H1 (cell line): ENCODE results near the gene ACTL6A. TPM values are rescaled to one million over a fixed set of nuclear protein-coding genes. Genes with fewer than 3 reads are reported as not detected.

ENCODE experiments used
- CTCF ChIA-PET: fragments of 300-600 bp; sonication (Branson Sonifier 250); formaldehyde crosslinking; loops from one replicate; lab custom pipeline; 2021; ENCODE audit not compliant: partially characterized antibody; lab: Charles Lee
- POLR2A ChIA-PET: fragments of 300-600 bp; sonication (Branson Sonifier 250); formaldehyde crosslinking; loops from one replicate; lab custom pipeline; 2021; ENCODE audit warnings: inconsistent platforms; ENCODE audit not compliant: partially characterized antibody; lab: Charles Lee
- DNase-seq, 2 experiments: peaks; one replicate each; pipeline versions ENCODE4 v3.0.0 to v3.0.0-alpha.2; 2010 to 2022; ENCODE audit warnings: low spot score in 2 of 2, low read depth in 1 of 2, mixed read lengths in 1 of 2
- FAIRE-seq: peaks from 2 replicates; lab custom pipeline; 2011; peaks lifted over from hg19 to GRCh38; lab: Jason Lieb, UNC
- H2AFZ ChIP-seq: 2 replicates; pipeline ENCODE4 v1.8.1; 2012; ENCODE audit warnings: low read length, inconsistent platforms
- H2AK5ac ChIP-seq: 2 replicates; pipeline ENCODE4 v1.6.1; 2013; ENCODE audit warnings: low read depth, low read length
- H2BK120ac ChIP-seq: replicated peaks from 2 replicates; pipeline ENCODE3; 2013; ENCODE audit warnings: low read depth, low read length, inconsistent platforms
- H2BK12ac ChIP-seq: 2 replicates; pipeline ENCODE4 v1.6.1; 2013; ENCODE audit warnings: low read depth, low read length
- H2BK15ac ChIP-seq: 2 replicates; pipeline ENCODE4 v1.6.1; 2013; ENCODE audit warnings: low read length
- H2BK20ac ChIP-seq: 2 replicates; pipeline ENCODE4 v1.6.1; 2013; ENCODE audit warnings: low read length
- H2BK5ac ChIP-seq: 2 replicates; pipeline ENCODE4 v1.6.1; 2013; ENCODE audit warnings: low read depth, low read length
- H3K14ac ChIP-seq: 2 replicates; pipeline ENCODE4 v1.6.1; 2013; ENCODE audit warnings: inconsistent platforms; ENCODE audit not compliant: insufficient read length
- H3K18ac ChIP-seq: 2 replicates; pipeline ENCODE4 v1.6.1; 2013; ENCODE audit warnings: low read length; ENCODE audit errors: extremely low read depth
- H3K23ac ChIP-seq: 2 replicates; pipeline ENCODE4 v1.6.1; 2013; ENCODE audit warnings: inconsistent platforms; ENCODE audit not compliant: insufficient read length
- H3K23me2 ChIP-seq: 2 replicates; pipeline ENCODE4 v1.6.1; 2013; ENCODE audit warnings: low read depth, low read length
- H3K27ac ChIP-seq: 2 replicates; pipeline ENCODE4 v1.6.1; 2011; ENCODE audit warnings: low read depth, low read length, inconsistent platforms
- H3K27me3 ChIP-seq, 4 experiments: replicated peaks in 1 of 4; 1 replicate in 1 of 4; 2 replicates in 3 of 4; pipeline versions ENCODE4 v1.6.1 to v1.8.1; 2011 to 2013; ENCODE audit warnings: low read length in 3 of 4, mild to moderate bottlenecking in 3 of 4, inconsistent platforms in 2 of 4, mixed read lengths in 2 of 4, moderate library complexity in 1 of 4; ENCODE audit not compliant: control insufficient read depth in 3 of 4, insufficient read depth in 3 of 4; ENCODE audit errors: extremely low read depth in 1 of 4
- H3K36me3 ChIP-seq, 4 experiments: 2 replicates each; pipeline versions ENCODE4 v1.6.1 to v1.8.1; 2011 to 2013; ENCODE audit warnings: mild to moderate bottlenecking in 4 of 4, low read length in 3 of 4, moderate library complexity in 2 of 4, control low read depth in 1 of 4, inconsistent platforms in 1 of 4; ENCODE audit not compliant: insufficient read depth in 4 of 4, control insufficient read depth in 2 of 4
- H3K4ac ChIP-seq: replicated peaks from 2 replicates; pipeline ENCODE3; 2013; ENCODE audit warnings: low read length, low read depth, mixed read lengths, inconsistent platforms; ENCODE audit not compliant: insufficient read length
- H3K4me1 ChIP-seq, 4 experiments: replicated peaks in 1 of 4; 1 replicate in 1 of 4; 2 replicates in 3 of 4; pipeline versions ENCODE4 v1.6.1 to v1.8.1; 2011 to 2013; ENCODE audit warnings: low read length in 3 of 4, inconsistent platforms in 2 of 4, mixed read lengths in 1 of 4; ENCODE audit not compliant: insufficient read depth in 4 of 4, control insufficient read depth in 3 of 4
- H3K4me2 ChIP-seq, 2 experiments: 2 replicates each; pipeline versions ENCODE4 v1.6.1 to v1.8.1; 2011 to 2013; ENCODE audit warnings: low read depth in 2 of 2, low read length in 2 of 2, control low read depth in 1 of 2, inconsistent platforms in 1 of 2, mild to moderate bottlenecking in 1 of 2; ENCODE audit not compliant: insufficient read depth in 1 of 2
- H3K4me3 ChIP-seq, 4 experiments: fragments of 200-600, 300-600 bp in 1 of 4; sonication (generic), shearing (Covaris generic), sonication (Bioruptor Twin) in 1 of 4; 2 replicates each; pipeline versions ENCODE4 v1.5.1 to v1.8.1; 2011 to 2016; ENCODE audit warnings: low read length in 4 of 4, low read depth in 3 of 4, control low read depth in 2 of 4, inconsistent platforms in 2 of 4, mild to moderate bottlenecking in 2 of 4, mixed read lengths in 1 of 4, moderate library complexity in 1 of 4; ENCODE audit not compliant: insufficient read depth in 2 of 4; ENCODE audit errors: extremely low read depth in 1 of 4
- H3K56ac ChIP-seq: replicated peaks from 2 replicates; pipeline ENCODE3; 2013; ENCODE audit warnings: low read depth, mild to moderate bottlenecking, mixed read lengths, low read length, inconsistent platforms; ENCODE audit not compliant: insufficient read length
- H3K79me1 ChIP-seq: 2 replicates; pipeline ENCODE4 v1.6.1; 2013; ENCODE audit warnings: low read depth, low read length, control low read depth
- H3K79me2 ChIP-seq, 2 experiments: 2 replicates each; pipeline versions ENCODE4 v1.6.1 to v1.8.1; 2012 to 2013; ENCODE audit warnings: low read length in 2 of 2, mild to moderate bottlenecking in 2 of 2, inconsistent platforms in 1 of 2; ENCODE audit not compliant: insufficient read depth in 2 of 2, control insufficient read depth in 1 of 2
- H3K9ac ChIP-seq, 4 experiments: replicated peaks in 1 of 4; 1 replicate in 1 of 4; 2 replicates in 3 of 4; pipeline versions ENCODE4 v1.6.1 to v1.8.1; 2011 to 2013; ENCODE audit warnings: low read depth in 3 of 4, low read length in 3 of 4, control low read depth in 2 of 4, mild to moderate bottlenecking in 2 of 4, moderate library complexity in 2 of 4, inconsistent platforms in 1 of 4; ENCODE audit errors: extremely low read depth in 1 of 4
- H3K9me3 ChIP-seq, 2 experiments: 2 replicates each; pipeline versions ENCODE4 v1.6.1 to v1.8.1; 2012 to 2013; ENCODE audit warnings: mild to moderate bottlenecking in 2 of 2, moderate library complexity in 2 of 2, control low read depth in 1 of 2, inconsistent platforms in 1 of 2, low read depth in 1 of 2, low read length in 1 of 2, mixed read lengths in 1 of 2; ENCODE audit not compliant: insufficient read depth in 2 of 2
- H4K20me1 ChIP-seq, 2 experiments: replicated peaks in 1 of 2; 2 replicates each; pipeline versions ENCODE3 to v1.8.1; 2011 to 2013; ENCODE audit warnings: inconsistent platforms in 2 of 2, low read length in 2 of 2, mild to moderate bottlenecking in 1 of 2; ENCODE audit not compliant: insufficient read depth in 2 of 2, control insufficient read depth in 1 of 2
- H4K5ac ChIP-seq: 2 replicates; pipeline ENCODE4 v1.6.1; 2013; ENCODE audit warnings: low read length, low read depth, mixed read lengths, inconsistent platforms; ENCODE audit not compliant: insufficient read length
- H4K8ac ChIP-seq: 2 replicates; pipeline ENCODE4 v1.8.0; 2013; ENCODE audit warnings: mild to moderate bottlenecking, moderate library complexity, low read length, inconsistent platforms; ENCODE audit not compliant: insufficient read depth; ENCODE audit errors: extremely low read depth
- H4K91ac ChIP-seq: replicated peaks from 2 replicates; pipeline ENCODE3; 2013; ENCODE audit warnings: low read length, mixed read lengths, inconsistent platforms; ENCODE audit not compliant: insufficient read length
- BCL11A ChIP-seq, 2 experiments: IDR thresholded peaks; one replicate each; pipeline ENCODE4 v1.6.1; 2011; ENCODE audit warnings: low read depth in 2 of 2, low read length in 2 of 2, mild to moderate bottlenecking in 2 of 2
- FOSL1 ChIP-seq: IDR thresholded peaks from 2 replicates; pipeline ENCODE4 v1.6.1; 2011; ENCODE audit warnings: mild to moderate bottlenecking, low read depth, low read length, moderate library complexity; ENCODE audit not compliant: insufficient read depth
- KDM4A ChIP-seq: IDR thresholded peaks from one replicate; pipeline ENCODE4 v1.7.1; 2012; ENCODE audit warnings: low read depth, mild to moderate bottlenecking, moderate library complexity, low read length, inconsistent platforms; ENCODE audit not compliant: severe bottlenecking
- RNF2 ChIP-seq: fragments of 200-900, 300-1000 bp; sonication (generic); IDR thresholded peaks from 2 replicates; pipeline ENCODE4 v1.7.1; 2016; ENCODE audit warnings: borderline replicate concordance, low read depth, mild to moderate bottlenecking, antibody characterized with exemption, low read length; ENCODE audit not compliant: poor library complexity, severe bottlenecking; ENCODE audit errors: missing control alignments
- WGBS, 2 experiments: shearing (Covaris generic) in 1 of 2; methylation state at CpG; one replicate each; pipeline versions ENCODE4 v1.1.6 to v1.1.7; 2013 to 2015; ENCODE audit warnings: low lambda C conversion rate in 2 of 2, mixed read lengths in 2 of 2, inconsistent platforms in 1 of 2, low coverage in 1 of 2, missing lambda C conversion rate in 1 of 2; ENCODE audit not compliant: insufficient replicate concordance in 2 of 2, insufficient coverage in 1 of 2, insufficient read length in 1 of 2; ENCODE audit errors: extremely low coverage in 1 of 2, missing lambda C conversion rate in 1 of 2; 5-methylcytosine and 5-hydroxymethylcytosine counted together
- long read RNA-seq, 2 experiments: library from RNA in 1 of 2; library from capped mRNA in 1 of 2; stranded (forward); transcript quantifications; one replicate each; pipeline ENCODE4 v2.0.0, GENCODE V29; 2021; ENCODE audit warnings: inconsistent platforms in 1 of 2
- polyA minus RNA-seq, 3 experiments: library from RNA; depleted of rRNA, polyadenylated mRNA; stranded (reverse); fragments of >200 nt; gene quantifications; 1 replicate in 2 of 3; 2 replicates in 1 of 3; pipeline ENCODE4 v1.2.3, GENCODE V29; 2011
- polyA plus RNA-seq, 7 experiments: library from polyadenylated mRNA; depleted of rRNA in 3 of 7; stranded (reverse) in 5 of 7; unstranded in 2 of 7; fragments of >200 nt in 5 of 7; fragments of 200-250 nt in 2 of 7; gene quantifications; 1 replicate in 5 of 7; 2 replicates in 1 of 7; 4 replicates in 1 of 7; pipeline versions ENCODE4 v1.2.1 to v1.2.3, GENCODE V29; 2011 to 2013; ENCODE audit warnings: missing spikeins in 2 of 7, mixed read lengths in 2 of 7
- total RNA-seq: library from RNA; stranded (reverse); fragmentation: NEBNext Ultra II Directional; extraction: Animal tissue kit (Norgen Biotek cat#: 25700); gene quantifications from 2 replicates; pipeline ENCODE4 v1.2.1, GENCODE V29; 2021
- TF ChIP-seq, protein P1 (sequence below): IDR thresholded peaks from 2 replicates; pipeline ENCODE4 v1.6.1; 2012; ENCODE audit warnings: low read length, inconsistent platforms

The ACTL6A gene
- total RNA-seq (76.9 and 83.3 TPM in 2 replicates), polyA plus RNA-seq (2011; rRNA removed) (99.5 and 141 TPM in 2 replicates), polyA minus RNA-seq (2011; rRNA and poly(A)+ RNA removed) (48.6 and 71.2 TPM in 2 replicates)
- polyA plus RNA-seq (2011; cell fraction: cytosol; rRNA removed), result 151 TPM
- polyA plus RNA-seq (2011; cell fraction: nucleus; rRNA removed), result 28.3 TPM
- polyA plus RNA-seq (2012, experiment 1 of 2), result 77.3 to 85.3 TPM (median 83.5 TPM) in 4 replicates
- polyA plus RNA-seq (2012, experiment 2 of 2), result 9.7 TPM
- polyA plus RNA-seq (2013, experiment 1 of 2), result 52.9 TPM
- polyA plus RNA-seq (2013, experiment 2 of 2), result 50.2 TPM
- polyA minus RNA-seq (2011; cell fraction: cytosol; rRNA and poly(A)+ RNA removed), result 47.9 TPM
- 49.3 TPM for polyA minus RNA-seq (2011; cell fraction: nucleus; rRNA and poly(A)+ RNA removed)
- long read RNA-seq, experiment 1, transcript ACTL6A-202 (14 exons, 1,901 nt), result major isoform, 17 of 97 reads
- long read RNA-seq, experiment 1, partial matches to known transcripts, result 50 of 97 reads
- long read RNA-seq, experiment 1, other reads (novel, unspliced or antisense), result 27 of 97 reads
- long read RNA-seq, experiment 2, transcript ACTL6A-203 (14 exons, 1,750 nt), result minor isoform, 39 of 283 reads
- long read RNA-seq, experiment 2, transcript ACTL6A-202 (14 exons, 1,901 nt), result major isoform, 208 of 283 reads
- long read RNA-seq, experiment 2, partial matches to known transcripts, result 27 of 283 reads
- long read RNA-seq, experiment 2, other reads (novel, unspliced or antisense), result 9 of 283 reads

DNA sequence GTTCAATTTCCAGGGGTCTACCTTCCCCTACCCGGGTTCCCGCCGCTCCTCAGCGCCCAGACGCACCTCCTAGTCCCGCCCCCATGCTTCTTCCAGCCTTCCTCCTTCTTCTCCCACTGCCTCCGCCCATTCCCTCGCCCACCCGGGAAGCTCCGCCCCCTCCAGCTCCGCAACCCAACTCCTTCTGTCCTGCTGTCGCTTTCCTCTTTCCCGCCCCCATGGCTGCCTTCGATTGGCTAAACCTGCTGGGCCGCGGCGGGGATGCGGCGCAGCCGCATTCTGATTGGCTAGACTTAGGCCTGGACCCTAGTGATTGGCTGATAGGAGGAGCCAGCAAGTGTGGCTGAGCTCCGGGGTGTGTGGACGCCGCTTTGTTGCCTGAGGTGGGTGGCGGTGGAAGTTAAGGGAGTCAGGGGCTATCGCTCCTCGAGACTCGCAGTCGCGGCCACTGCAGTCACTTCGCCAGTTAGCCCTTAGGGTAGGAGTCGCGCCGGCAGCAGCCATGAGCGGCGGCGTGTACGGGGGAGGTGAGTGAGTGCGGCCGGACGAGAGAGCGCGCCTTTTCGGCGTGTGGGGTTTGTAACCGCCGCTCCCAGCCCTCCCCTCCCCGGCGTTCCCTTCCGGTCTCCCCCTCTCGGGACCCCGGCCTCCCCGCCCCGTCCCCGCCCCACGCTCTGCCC is at the start of gene ACTL6A:
ACTL6A (plus strand) TSS at position 336 of the 680 bp plus-strand sequence; CDS start at position 503, 167 bp downstream.
- Histone ChIP-seq H3K9me3 (no peaks in the 10 kb centered on the region), H2BK20ac (no peak within 1 kb of the TSS), H2BK15ac (peak within 1 kb of the TSS; percentile 90; the same call in 1 of the 2 replicates), H2AK5ac (no peak within 1 kb of the TSS), H2BK120ac (no peak within 1 kb of the TSS), H3K36me3 (no peaks in the 10 kb centered on the region), H2BK5ac (peak within 1 kb of the TSS; percentile 91), H4K8ac (peak within 1 kb of the TSS; percentile 98; the same call in 1 of the 2 replicates), H3K4me3 (peak within 1 kb of the TSS; percentile 71 to 95 (median 84)), H4K5ac (peak within 1 kb of the TSS; percentile 99), H3K4ac (peak within 1 kb of the TSS; percentile 98), H3K14ac (no peak within 1 kb of the TSS), H2AFZ (peak within 1 kb of the TSS; percentile 26; the same call in 1 of the 2 replicates), H3K23ac (no peak within 1 kb of the TSS), H3K56ac (peak within 1 kb of the TSS; percentile 94), H3K79me1 (no peaks in the 10 kb centered on the region; the same call in 1 of the 2 replicates), H3K4me1 (no peaks in the 10 kb centered on the region; a peak in 1 of 7 replicates), H4K91ac (peak within 1 kb of the TSS; percentile 98), H2BK12ac (peak within 1 kb of the TSS; percentile 52; the same call in 1 of the 2 replicates), H3K27ac (peak within 1 kb of the TSS; percentile 79), H3K23me2 (no peaks in the 10 kb centered on the region), H3K9ac (peak within 1 kb of the TSS; percentile 85 to 94 (median 93)), H3K4me2 (peak within 1 kb of the TSS; percentile 78 to 89), H3K18ac (peak within 1 kb of the TSS; percentile 99), H3K79me2 (peaks cover 25 to 43% of the 10 kb centered on the region in 2 experiments), H3K27me3 (no peaks in the 10 kb centered on the region), H4K20me1 (peaks cover 0 to 9% of the 10 kb centered on the region in 2 experiments)
- ChIA-PET CTCF (interaction anchor here (0.8 to 3.3 kb wide), 5 partner anchors 111 to 238 kb away, joined by 3 to 14 read pairs (median 4); partner anchors contain the start of gene GNB4), POLR2A (interaction anchor here (0.6 to 2.4 kb wide), 15 partner anchors 9 to 217 kb away, joined by 3 to 11 read pairs (median 5); partner anchors contain the start of gene GNB4)
- 3% methylated on average over 27 of the region's 55 CpGs; no CpG with 5 or more reads in 1 of the 2 experiments for WGBS, 2 experiments
- FAIRE-seq (peak; percentile 91), DNase-seq (peak; percentile 99)
- TF ChIP-seq FOSL1, result no peak
- TF ChIP-seq RNF2, result no peak
- no peak for TF ChIP-seq KDM4A
- no peak for TF ChIP-seq BCL11A (IDR thresholded peaks at IDR 0.05; ENCODE audit: low read depth in 2 of 2, low read length in 2 of 2)
- TF ChIP-seq, protein P1, sequence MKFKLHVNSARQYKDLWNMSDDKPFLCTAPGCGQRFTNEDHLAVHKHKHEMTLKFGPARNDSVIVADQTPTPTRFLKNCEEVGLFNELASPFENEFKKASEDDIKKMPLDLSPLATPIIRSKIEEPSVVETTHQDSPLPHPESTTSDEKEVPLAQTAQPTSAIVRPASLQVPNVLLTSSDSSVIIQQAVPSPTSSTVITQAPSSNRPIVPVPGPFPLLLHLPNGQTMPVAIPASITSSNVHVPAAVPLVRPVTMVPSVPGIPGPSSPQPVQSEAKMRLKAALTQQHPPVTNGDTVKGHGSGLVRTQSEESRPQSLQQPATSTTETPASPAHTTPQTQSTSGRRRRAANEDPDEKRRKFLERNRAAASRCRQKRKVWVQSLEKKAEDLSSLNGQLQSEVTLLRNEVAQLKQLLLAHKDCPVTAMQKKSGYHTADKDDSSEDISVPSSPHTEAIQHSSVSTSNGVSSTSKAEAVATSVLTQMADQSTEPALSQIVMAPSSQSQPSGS, result no peak
